GM21723 (cell line): Measurements from ENCODE around the gene SGK2.

ENCODE experiments used
- ATAC-seq: cut with Tn5 transposase; IDR thresholded peaks from one replicate; pipeline ENCODE4 v1.9.1; 2021; ENCODE audit warnings: mild to moderate bottlenecking, moderate library complexity; ENCODE audit not compliant: unreplicated experiment

Gene SGK2

DNA sequence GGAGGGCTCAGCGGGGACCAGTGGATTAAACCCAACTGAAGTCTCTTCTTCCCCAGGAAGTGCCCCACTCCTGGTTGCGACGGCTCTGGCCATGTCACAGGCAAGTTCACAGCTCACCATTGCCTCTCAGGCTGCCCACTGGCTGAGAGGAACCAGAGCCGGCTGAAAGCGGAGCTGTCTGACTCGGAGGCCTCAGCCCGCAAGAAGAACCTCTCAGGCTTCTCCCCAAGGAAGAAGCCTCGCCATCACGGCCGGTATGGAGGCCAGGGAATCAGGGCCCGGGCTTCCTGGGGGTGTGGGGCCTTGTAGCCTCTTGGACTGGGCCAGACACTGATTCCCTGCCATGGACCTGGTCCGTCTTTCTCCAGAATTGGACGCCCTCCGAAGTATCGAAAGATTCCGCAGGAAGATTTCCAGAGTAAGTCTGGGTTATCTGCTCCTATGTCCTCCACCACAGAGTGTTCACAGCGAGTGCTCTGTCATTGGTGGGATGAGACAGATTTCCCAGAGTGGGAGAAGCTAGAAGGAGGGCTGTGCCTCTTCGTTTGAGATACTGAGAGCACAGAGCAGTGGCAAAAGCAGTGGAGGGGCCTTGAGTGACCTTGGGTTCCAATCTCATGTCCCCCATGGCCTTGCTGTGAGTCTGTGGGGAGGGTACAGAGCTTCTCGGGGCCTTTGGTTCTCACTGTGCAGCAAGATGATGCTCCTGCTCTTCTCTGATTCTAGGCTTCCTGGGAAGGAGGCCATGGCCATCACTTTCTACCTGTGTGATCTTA, 22.6 kb upstream of the SGK2 start:
- ATAC-seq: no peak

GRCh38 chr20:43536817-43537440, 21.9 kb upstream of the SGK2 start:
- no peak for ATAC-seq

DNA sequence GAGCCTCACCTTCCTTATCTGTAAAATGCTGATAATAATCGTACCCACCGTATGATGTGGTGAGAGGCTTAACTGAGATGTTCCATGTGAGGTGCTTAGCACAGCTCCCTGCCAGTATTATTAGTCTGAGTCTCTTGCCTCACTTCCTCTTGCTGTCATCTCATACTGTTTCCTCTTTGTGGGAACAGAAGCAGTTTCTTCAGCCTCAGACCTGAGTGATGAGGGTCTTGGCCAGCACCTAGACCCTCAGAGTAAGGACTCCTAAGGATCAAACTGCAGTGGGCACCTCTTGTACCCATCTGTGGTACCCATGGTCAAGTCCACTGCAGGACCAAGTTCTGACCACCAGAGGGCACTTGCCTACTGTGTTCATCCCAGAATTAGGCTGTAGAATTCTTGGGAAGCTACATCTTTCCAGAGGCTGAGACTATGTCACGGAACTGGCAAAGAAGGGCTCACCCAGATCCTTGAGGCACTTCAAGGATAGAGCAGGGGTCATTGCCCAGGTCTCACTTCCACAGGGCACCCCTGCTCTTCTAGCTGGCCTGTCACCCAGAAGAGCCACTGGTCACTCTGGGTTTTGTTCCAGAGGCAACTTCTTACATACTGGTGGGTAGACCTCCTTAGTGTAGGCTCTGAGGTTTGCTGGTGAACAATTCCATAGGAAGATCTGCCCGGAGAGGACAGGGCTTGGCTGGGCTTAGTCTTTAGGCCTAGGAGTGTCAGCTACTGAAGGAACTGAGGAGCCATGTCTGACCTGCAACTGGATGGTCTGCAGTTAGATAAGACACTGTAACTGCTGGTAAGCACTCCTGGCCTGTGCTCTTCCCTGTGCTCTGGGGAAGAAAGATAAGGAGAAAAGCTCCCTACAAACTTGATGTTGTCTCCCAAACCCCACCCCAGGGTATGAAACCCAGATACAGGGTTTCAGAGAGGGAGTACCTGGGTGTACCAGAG, 20.6 kb upstream of the SGK2 start:
- ATAC-seq: no peak

GRCh38 chr20:43538878-43539700, 19.7 kb upstream of the SGK2 start:
- no peak for ATAC-seq

DNA sequence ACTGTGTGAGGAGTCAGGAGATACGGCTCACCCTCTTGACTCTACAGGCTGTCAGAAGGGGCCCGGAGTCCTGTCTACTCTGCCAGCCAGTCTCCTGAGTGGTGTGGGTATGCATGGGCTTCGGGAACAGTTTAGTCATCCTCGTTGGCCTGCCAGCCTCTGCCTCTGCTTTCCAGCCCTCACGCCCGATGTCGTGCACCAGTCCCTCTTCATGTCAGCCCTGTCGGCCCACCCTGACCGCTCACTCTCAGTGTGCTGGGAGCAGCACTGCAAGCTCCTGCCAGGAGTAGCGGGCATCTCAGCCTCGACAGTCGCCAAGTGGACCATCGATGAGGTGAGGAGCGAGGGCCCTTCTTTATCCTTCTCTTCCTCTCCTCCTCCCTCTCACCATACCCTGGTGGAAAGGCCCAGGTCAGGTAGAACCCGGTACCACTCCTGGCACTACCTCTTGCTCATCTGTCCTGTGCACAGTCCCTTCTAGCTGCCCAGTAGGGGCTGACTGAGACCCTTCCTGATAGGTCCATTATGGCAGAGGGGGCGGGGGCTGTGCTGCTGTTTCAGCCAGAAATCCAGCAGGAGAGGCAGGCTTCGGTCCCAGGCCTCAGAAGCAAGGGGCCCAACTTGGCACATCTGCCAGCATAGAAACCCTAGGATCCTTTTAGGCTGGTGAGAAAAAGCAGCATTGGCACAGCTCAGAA, 18.7 kb upstream of the SGK2 start:
- no peak for ATAC-seq

GRCh38 chr20:43540673-43541060, 18.2 kb upstream of the SGK2 start:
- no peak for ATAC-seq

DNA sequence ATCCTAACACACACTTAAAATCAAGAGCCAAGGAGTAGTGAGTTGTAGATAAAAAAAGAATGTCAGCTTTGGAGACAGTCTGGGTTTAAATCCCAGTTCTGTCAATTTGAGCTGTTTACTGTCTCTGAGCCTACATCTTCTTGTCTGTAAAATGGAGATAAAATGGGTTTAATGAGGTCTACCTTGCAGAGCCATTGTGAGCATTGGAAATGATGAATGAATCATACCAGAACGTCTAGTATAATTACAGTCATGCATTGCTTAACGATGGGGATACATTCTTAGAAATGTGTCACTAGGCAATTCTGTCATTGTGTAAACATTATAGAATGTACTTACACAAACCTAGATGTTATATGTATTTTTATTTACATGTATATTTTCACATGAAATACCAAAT, 17.6 kb upstream of the SGK2 start:
- no peak for ATAC-seq

- ATAC-seq: no peak
These were observed 16.7 kb upstream of the SGK2 start for GRCh38 chr20:43542161-43542560.

- no peak for ATAC-seq
These were observed 16.2 kb upstream of the SGK2 start for GRCh38 chr20:43542674-43543073.

DNA sequence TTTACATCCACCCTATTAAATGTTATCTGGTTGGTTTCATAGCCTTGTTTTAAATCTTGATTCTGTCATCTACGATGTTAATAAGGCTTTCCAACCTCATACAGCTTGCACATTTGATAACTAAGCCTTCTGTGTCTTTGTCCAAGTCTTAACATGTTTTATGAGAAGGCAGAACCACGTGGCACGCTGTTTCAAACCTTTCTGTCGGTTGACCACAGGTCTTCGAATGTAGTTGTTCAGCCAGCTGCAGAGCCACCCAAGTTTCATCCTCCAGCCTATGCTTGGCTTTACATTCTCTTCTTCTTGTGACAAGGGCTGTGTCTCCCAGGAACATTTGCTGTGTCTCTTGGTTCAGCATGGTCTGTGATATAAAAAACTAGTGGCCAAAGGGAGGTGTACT, 15.7 kb upstream of the SGK2 start:
- no peak for ATAC-seq

DNA sequence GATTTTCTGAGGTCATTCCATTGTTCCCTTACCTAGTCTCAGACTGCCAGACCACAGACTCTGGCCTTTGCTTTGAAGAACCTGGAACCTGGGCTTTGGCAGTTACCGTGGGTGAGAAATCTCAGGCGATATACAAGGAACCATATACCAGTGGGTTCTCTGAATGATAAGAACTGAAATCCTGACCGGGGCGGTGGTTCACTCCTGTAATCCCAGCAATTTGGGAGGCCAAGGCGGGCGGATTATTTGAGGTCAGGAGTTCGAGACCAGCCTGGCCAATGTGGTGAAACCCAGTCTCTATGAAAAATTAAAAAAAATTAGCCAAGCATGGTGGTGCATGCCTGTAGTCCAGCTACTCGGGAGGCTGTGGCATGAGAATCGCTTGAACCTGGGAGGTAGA, 14.3 kb upstream of the SGK2 start:
- no peak for ATAC-seq

DNA sequence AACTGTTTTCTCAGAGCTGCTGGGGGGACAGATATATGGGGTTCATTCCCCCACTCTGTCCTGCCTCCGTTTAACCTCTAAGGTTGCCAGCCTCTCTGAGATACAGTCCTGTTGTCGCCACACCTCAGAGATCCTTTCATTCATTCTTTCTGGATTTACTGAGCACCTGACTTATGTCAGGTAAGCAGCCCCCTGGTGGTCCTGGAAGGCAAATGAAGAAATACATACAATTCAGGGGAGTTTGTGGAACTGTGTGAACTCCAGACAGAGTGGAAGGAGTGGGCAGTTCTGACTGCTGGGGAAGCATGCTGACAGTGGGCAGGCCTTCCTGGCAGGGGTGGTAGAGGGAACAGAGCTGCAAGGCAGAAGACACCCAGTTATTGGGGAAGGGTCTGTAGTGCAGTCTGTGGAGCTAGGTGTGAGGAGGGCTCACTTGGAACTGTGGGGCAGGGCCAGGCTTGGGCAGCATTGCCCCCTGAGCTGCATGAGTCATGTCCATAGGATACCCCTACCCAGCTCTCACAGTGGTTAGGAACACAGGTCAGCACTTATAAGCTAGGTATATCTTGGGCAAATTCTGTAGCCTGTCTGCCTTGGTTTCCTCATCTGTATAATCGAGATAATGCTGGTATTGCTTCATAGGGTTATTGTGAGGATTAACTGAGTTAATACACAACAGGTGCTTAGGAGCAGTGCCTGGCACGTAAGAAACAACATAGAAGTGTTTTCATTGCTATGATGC, 12.8 kb upstream of the SGK2 start:
- no peak for ATAC-seq

- ATAC-seq: no peak
These were observed 10.4 kb upstream of the SGK2 start for GRCh38 chr20:43548273-43548880.

DNA sequence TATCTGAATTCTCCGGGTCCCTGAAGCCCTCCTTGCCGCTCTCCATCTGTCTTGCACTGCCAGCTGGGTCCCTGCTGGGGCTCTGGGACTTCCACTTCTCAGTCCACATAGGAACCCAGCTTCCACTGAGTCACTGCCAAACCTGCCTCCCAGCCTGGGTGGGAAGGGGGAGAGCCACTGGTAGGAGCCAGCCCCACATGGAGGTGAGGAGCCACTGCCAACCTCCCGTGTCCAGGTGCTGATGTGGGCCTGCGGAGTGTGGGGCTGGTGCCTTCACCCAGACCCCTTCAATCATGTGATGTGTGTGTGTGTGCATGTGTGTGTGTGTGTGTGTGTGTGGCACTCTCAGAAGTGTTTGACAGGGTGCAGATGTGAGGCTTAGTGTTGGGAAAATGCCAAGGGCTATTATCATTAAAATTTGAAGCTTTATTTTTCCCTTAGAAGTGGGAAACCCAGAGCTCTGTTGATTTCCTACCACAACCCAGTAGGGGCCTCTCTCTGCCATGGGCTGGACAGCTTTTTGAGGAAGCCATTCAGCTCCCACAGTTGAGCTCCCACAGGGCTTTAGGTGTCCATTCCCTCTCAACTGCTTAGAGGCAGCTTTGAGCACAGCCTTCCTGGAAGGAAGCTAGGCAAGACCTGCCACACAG, 9.3 kb upstream of the SGK2 start:
- no peak for ATAC-seq

- ATAC-seq: no peak
These were observed 8.4 kb upstream of the SGK2 start for GRCh38 chr20:43550456-43550855.

DNA sequence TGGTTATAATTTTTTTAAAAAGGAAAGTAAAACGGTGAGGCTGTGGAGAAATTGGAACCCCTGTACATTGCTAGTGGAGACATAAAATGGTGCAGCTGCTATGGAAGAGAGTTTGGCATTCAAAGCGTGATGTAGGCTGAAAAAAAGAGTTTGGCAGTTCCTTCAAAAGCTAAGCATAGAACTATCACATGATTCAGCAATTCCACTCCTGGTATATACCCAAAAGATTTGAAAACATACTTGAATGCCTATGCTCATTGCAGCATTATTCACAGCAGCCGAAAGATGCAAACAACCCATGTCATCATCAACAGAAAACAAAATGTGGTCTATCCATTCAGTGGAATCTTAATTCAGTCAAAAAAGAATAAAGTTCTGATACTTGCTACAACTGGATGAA, 4.5 kb upstream of the SGK2 start:
- no peak for ATAC-seq

DNA sequence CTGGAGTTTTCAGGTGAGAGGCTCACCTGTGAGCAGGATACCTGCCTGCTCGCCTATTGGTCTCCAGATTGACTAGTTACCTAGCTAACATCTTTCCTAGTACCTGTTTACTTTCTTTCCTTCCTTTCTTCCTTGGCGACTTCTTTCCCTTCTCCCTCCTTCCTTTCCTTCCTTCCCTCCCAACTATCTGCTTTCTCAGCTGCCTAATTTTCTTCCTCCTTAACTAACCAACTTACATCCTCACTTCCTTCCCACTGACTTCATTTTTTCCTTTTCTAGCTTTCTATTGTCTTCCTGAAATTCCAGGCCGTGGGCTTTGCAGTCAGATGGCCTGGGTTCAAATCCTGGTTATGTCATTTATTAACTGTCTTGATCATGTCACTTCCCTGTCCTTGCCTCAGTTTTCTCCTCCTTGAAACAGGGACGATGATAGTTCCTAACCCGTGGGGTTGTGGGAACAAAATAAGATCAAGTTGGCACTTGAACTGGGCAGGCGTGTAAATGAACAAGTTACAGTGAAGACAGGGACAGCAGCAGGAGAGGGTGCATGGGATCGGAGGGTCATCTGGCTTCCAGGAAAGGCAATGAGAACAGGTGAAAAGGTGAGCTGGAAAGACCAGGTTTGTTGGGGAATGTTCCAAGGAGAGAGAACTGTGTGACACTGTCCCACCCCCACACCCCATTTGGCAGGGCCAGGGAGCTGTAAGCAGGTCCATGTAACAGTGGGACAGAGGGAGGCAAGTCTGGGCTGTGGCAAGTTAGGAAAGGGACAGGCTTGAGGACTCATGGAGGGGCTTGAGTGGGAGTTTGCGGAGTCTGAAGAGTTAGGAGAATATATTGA, 540 bp downstream of the SGK2 start:
- no peak for ATAC-seq

DNA sequence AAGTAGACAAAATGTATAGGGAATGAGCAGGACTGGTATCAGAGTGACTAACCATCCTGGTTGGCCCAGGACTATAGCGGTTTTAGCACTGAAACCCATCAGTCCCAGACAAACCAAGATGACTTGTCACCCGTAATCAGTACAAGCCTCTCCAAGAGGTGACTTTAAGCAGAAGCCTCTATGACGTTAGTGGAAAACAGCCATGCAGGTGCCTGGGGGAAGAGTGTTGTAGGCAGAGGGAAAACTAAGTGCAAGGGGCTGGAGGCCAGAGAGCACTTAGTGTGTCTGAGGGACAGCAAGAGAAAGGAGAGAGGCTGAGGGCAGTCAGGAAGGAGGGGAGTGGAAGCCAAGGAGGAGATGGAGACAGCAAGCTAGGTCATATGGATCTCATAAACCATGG, 2.1 kb downstream of the SGK2 start:
- ATAC-seq: no peak
